Activated CD8-positive, alpha-beta T cell treated with anti-CD3 and anti-CD28 coated beads for 36 hours (primary cell): ENCODE data around the gene IGFL1. TPM values are rescaled to one million over a fixed set of nuclear protein-coding genes. Genes with fewer than 3 reads are reported as not detected.
"Not testable (repeated sequence)": the region's sequence is repeated elsewhere in the genome, so short reads cannot be mapped to it uniquely, and the experiment has no call there.

Source experiments
- ATAC-seq: fragments of 200-7000 bp; cut with Tn5 transposase; one replicate; pipeline ENCODE4 v1.10.0; 2021; ENCODE audit warnings: mild to moderate bottlenecking, moderate library complexity
- CTCF ChIA-PET: fragments of 350-600 bp; sonication (Branson Sonifier 250); formaldehyde crosslinking; loops from one replicate; lab custom pipeline; 2021; ENCODE audit warnings: antibody characterized with exemption; lab: Charles Lee
- POLR2A ChIA-PET: fragments of 350-600 bp; sonication (Branson Sonifier 250); formaldehyde crosslinking; loops from one replicate; lab custom pipeline; 2021; ENCODE audit warnings: antibody characterized with exemption; lab: Charles Lee
- DNase-seq: peaks from one replicate; pipeline ENCODE4 v3.0.0-alpha.2; 2020
- H3K27ac Mint-ChIP-seq: one replicate; pipeline ENCODE4 v1.8.0; 2021; ENCODE audit warnings: mild to moderate bottlenecking, mixed read lengths
- H3K27me3 Mint-ChIP-seq: one replicate; pipeline ENCODE4 v1.8.0; 2021; ENCODE audit warnings: mixed read lengths
- H3K36me3 Mint-ChIP-seq: one replicate; pipeline ENCODE4 v1.8.0; 2021; ENCODE audit warnings: low read depth, mixed read lengths
- H3K4me1 Mint-ChIP-seq: one replicate; pipeline ENCODE4 v1.8.0; 2021; ENCODE audit warnings: low read depth, mixed read lengths
- H3K4me3 Mint-ChIP-seq: one replicate; pipeline ENCODE4 v1.8.0; 2021; ENCODE audit warnings: mild to moderate bottlenecking, moderate library complexity, mixed read lengths
- H3K9me3 Mint-ChIP-seq: one replicate; pipeline ENCODE4 v1.8.0; 2021; ENCODE audit warnings: mixed read lengths
- intact Hi-C: fragments of 100-400 bp; cut with micrococcal nuclease; formaldehyde crosslinking; loops from one replicate; pipeline ENCODE4 v1.10.0; 2022
- total RNA-seq, 2 experiments: library from RNA; stranded (reverse); gene quantifications; one replicate each; pipeline ENCODE4 v1.2.3, GENCODE V29; 2021
- TF ChIP-seq, protein P1 (sequence below): fragments of 200-600 bp; IDR thresholded peaks from one replicate; pipeline ENCODE4 v1.8.0; 2022; ENCODE audit warnings: antibody characterized with exemption, mild to moderate bottlenecking

The IGFL1 gene
- total RNA-seq, 2 experiments from 2014 or later: not detected

DNA sequence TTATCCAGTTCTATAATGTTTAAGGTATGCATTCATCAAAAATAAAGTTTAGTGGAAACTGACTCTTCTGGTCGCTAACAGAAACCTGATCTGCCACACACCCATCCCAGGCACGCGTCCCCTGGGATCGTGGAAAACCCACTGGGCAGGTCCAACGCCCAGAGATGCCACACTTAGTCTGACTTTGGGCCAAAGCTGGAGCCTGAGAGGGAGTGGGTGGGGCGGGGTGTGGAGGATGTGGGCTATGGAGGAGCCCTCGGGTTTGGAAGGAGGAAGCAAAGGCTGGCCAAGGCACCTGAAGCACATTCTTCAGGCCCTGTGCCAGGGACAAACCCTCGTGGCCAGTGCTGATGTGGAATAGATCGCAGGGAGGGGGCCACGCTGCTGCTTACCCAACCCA, 2.5 kb downstream of the IGFL1 start:
- no peak overlapping the region for H3K27ac Mint-ChIP-seq
- intact Hi-C loops: no loop called here
- H3K4me3 Mint-ChIP-seq: no peak overlapping the region
- no peaks in the 10 kb centered on the region for H3K36me3 Mint-ChIP-seq
- ATAC-seq (no peak), DNase-seq (no peak)
- ChIA-PET CTCF (interaction anchor here (1.4 kb wide), 1 partner anchor 203 kb away, joined by 5 read pairs; no protein-coding TSS in a partner anchor), POLR2A (no interaction called here)
- TF ChIP-seq, protein P1, sequence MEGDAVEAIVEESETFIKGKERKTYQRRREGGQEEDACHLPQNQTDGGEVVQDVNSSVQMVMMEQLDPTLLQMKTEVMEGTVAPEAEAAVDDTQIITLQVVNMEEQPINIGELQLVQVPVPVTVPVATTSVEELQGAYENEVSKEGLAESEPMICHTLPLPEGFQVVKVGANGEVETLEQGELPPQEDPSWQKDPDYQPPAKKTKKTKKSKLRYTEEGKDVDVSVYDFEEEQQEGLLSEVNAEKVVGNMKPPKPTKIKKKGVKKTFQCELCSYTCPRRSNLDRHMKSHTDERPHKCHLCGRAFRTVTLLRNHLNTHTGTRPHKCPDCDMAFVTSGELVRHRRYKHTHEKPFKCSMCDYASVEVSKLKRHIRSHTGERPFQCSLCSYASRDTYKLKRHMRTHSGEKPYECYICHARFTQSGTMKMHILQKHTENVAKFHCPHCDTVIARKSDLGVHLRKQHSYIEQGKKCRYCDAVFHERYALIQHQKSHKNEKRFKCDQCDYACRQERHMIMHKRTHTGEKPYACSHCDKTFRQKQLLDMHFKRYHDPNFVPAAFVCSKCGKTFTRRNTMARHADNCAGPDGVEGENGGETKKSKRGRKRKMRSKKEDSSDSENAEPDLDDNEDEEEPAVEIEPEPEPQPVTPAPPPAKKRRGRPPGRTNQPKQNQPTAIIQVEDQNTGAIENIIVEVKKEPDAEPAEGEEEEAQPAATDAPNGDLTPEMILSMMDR: no peak
- peaks cover 18% of the 10 kb centered on the region for H3K27me3 Mint-ChIP-seq
- no peaks in the 10 kb centered on the region for H3K9me3 Mint-ChIP-seq
- H3K4me1 Mint-ChIP-seq: no peaks in the 10 kb centered on the region

DNA sequence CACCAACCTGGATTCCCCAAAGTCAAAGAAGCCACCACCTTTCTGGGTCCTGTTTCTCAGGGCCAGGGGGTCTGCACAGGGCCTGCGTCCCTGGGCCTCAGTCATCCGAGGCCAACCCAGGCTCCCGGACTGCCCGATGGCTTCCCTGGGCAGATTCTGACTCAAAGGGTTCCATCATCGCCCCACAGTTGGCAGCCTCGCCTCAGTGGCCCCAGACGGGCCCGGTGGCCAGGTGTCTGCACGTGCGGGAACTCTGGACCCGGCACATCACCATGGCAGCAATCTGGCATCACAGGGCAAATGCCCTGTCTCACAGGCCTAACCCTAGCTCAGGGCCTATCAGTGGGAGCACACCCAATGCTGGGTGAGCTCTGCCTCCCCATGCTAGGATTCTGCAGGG, 2.9 kb downstream of the IGFL1 start:
- intact Hi-C loops: no loop called here
- DNase-seq: no peak
- no peak for ATAC-seq
- no peak overlapping the region for H3K27ac Mint-ChIP-seq
- CTCF ChIA-PET: interaction anchor here (1.4 kb wide), 1 partner anchor 204 kb away, joined by 5 read pairs; no protein-coding TSS in a partner anchor
- no peaks in the 10 kb centered on the region for H3K36me3 Mint-ChIP-seq
- POLR2A ChIA-PET: no interaction called here
- H3K4me1 Mint-ChIP-seq: no peaks in the 10 kb centered on the region
- peaks cover 16% of the 10 kb centered on the region for H3K27me3 Mint-ChIP-seq
- H3K4me3 Mint-ChIP-seq: no peak overlapping the region
- TF ChIP-seq, protein P1: no peak
- no peaks in the 10 kb centered on the region for H3K9me3 Mint-ChIP-seq

DNA sequence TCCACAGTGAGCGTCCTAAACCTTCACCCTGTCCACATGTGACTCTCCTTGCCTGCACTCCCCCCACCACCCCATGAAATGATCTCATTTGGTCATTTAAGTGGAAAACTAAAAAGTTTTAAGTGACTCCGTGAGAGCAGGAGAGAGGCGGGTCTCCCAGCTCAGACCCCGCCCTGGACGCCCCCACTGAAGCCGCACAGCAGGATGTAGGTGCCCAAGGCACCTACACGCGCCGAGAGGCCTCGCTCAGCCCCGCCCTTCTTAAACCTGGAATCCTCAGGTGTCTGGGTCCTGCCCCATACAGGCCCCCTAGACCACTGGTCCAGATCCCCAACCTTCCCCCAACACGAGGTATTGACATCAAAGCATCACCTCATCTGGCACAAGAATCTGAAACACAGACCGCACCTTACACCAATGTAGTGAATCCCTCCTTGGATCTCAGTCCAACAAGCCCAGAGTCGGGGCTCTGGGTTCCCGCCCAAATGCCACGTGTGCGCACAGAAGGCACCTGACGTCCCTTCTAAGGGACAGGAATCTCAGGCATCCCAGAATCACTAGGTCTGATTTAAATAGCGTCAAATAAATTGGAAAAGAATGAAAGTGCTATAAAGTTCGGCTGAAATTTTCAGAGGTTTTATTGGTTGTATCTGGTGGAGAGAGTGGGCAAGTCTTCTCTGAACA, 3.5 kb downstream of the IGFL1 start:
- no peaks in the 10 kb centered on the region for H3K4me1 Mint-ChIP-seq
- no peaks in the 10 kb centered on the region for H3K9me3 Mint-ChIP-seq
- ChIA-PET CTCF (no interaction called here), POLR2A (no interaction called here)
- intact Hi-C loops: no loop called here
- ATAC-seq: no peak
- no peak overlapping the region for H3K4me3 Mint-ChIP-seq
- no peak for DNase-seq
- no peak overlapping the region for H3K27ac Mint-ChIP-seq
- peaks cover 16% of the 10 kb centered on the region for H3K27me3 Mint-ChIP-seq
- no peaks in the 10 kb centered on the region for H3K36me3 Mint-ChIP-seq
- TF ChIP-seq, protein P1: no peak

DNA sequence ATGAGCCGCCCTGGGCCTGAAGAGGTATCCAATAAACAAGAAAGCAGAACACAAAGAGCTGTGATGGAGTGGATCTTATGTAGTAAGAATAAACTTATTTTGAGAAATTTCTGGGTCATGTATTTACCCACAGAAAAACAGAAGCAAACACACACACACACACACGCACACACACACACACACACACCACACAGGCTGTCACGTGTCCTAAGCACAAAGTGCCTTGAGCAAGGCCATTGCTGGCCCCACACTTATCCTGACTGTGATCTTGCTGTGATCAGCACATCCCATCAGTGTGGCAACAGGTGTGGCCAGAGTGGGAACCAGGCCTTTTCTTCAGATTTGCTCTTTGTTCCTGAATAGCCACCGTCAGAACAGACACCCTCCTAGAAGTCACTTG, 4.3 kb downstream of the IGFL1 start:
- CTCF ChIA-PET, H3K27ac Mint-ChIP-seq, POLR2A ChIA-PET, DNase-seq, intact Hi-C loops, ATAC-seq, H3K4me3 Mint-ChIP-seq, H3K9me3 Mint-ChIP-seq, H3K4me1 Mint-ChIP-seq, H3K36me3 Mint-ChIP-seq: not testable (repeated sequence)
- peaks cover 20% of the 10 kb centered on the region for H3K27me3 Mint-ChIP-seq

DNA sequence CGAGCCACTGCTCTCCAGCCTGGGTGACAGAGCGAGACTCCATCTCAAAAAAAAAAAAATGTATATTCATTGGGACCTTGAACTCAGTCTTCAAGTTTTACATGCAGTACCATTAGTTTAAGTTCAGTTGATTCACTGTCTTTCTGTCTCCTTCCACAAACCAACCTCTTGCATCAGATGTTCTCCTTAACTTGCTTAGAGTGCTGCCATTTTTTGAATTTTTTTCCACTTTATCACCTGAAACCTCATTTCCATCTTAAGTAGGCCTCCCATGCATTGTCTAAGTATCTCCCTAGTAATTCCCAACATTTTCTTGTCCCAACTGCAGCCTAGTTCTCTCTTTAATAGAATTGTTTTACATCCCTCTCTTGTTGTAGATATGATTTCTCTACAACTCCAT, 8.6 kb downstream of the IGFL1 start:
- H3K27ac Mint-ChIP-seq, POLR2A ChIA-PET, H3K4me3 Mint-ChIP-seq, intact Hi-C loops, ATAC-seq, H3K4me1 Mint-ChIP-seq, CTCF ChIA-PET, H3K36me3 Mint-ChIP-seq, H3K9me3 Mint-ChIP-seq, DNase-seq: not testable (repeated sequence)
- H3K27me3 Mint-ChIP-seq: peaks cover 40% of the 10 kb centered on the region

DNA sequence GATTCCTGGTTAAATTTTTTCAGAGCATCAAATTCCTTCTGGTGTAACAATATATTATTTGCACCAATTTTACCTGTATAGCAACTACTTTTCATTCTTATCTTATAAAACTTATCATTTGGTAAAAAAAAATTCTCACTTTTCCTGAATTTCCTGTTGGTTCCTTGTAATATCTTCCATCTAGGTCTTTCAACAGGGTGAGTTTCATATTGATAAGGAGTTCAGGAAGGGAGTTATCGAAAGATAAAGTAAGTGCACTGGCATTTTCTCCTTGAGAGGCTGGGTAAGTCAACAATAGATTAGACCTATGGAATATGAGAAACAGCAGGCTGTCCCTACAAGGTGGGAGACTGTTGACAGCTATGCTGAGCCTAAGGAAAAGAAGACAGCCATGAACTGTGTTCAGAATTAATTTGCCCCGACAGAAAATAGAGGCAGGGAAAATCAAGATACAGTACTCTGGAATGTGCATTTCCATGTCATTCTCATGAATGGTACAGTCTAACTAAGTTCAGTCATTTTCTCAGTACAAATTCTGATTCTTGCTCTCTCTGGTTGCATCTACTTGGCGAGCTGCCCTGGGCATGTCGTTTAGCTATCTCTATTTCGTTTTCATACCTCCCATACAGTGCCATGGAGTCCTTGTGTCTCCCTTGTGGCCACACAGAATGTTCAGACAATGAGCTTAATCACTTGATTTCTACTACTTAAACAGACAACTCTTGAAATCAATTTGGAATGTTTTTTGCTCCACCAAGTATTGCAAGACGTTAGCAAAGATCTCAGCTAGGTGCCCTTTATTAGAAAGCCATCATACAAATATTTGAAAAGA, 9.9 kb downstream of the IGFL1 start:
- intact Hi-C loops: no loop called here
- no peak for DNase-seq
- no peak overlapping the region for H3K27ac Mint-ChIP-seq
- H3K36me3 Mint-ChIP-seq: no peaks in the 10 kb centered on the region
- TF ChIP-seq, protein P1: no peak
- peaks cover 45% of the 10 kb centered on the region for H3K27me3 Mint-ChIP-seq
- H3K4me3 Mint-ChIP-seq: no peak overlapping the region
- ATAC-seq: no peak
- CTCF ChIA-PET: interaction anchor here (0.8 to 1.6 kb wide), 4 partner anchors 17 to 211 kb away, joined by 3 to 7 read pairs (median 4); no protein-coding TSS in a partner anchor
- no peaks in the 10 kb centered on the region for H3K9me3 Mint-ChIP-seq
- POLR2A ChIA-PET: no interaction called here
- no peaks in the 10 kb centered on the region for H3K4me1 Mint-ChIP-seq
